GM19035 (cell line): ENCODE measurements around the gene GOLGA6D.
A peak's percentile ranks its signal among the peaks of the same experiment; 100 is the strongest.
"Not testable (repeated sequence)": the region's sequence is repeated elsewhere in the genome, so short reads cannot be mapped to it uniquely, and the experiment has no call there.

Experiments
- ATAC-seq: cut with Tn5 transposase; IDR thresholded peaks from one replicate; pipeline ENCODE4 v1.9.1; 2021; ENCODE audit not compliant: unreplicated experiment

Gene GOLGA6D

GRCh38 chr15:75332093-75332492 lies 49.5 kb downstream of the GOLGA6D start:
- not testable (repeated sequence) for ATAC-seq

- ATAC-seq = not testable (repeated sequence)
Measured at GRCh38 chr15:75333654-75334419, 51.2 kb downstream of the GOLGA6D start.

GRCh38 chr15:75335313-75335704 lies 52.7 kb downstream of the GOLGA6D start:
- ATAC-seq = no peak

- ATAC-seq = peak; percentile 74
Measured at GRCh38 chr15:75335705-75336355, 53.2 kb downstream of the GOLGA6D start, which contains the start of gene COMMD4. Gene COMMD4, plus strand, starts transcription at chr15:75336063. Its CDS starts 27 bp downstream, at chr15:75336090.

GRCh38 chr15:75338661-75339240 lies 56.1 kb downstream of the GOLGA6D start:
- no peak for ATAC-seq

- ATAC-seq = no peak
Measured at GRCh38 chr15:75339531-75340240, 57.1 kb downstream of the GOLGA6D start.

- ATAC-seq = no peak
Measured at GRCh38 chr15:75342221-75342620, 59.6 kb downstream of the GOLGA6D start.

- ATAC-seq = not testable (repeated sequence)
Measured at GRCh38 chr15:75343953-75344352, 61.3 kb downstream of the GOLGA6D start.
